Measurements from ENCODE around the gene ETV3L. TPM values are rescaled to one million over a fixed set of nuclear protein-coding genes. Genes with fewer than 3 reads are reported as not detected.

ETV3L gene
- total RNA-seq, 1 donor = not detected

GRCh38 chr1:157047062-157047410 is 52.6 kb downstream of the ETV3L start:
- Histone ChIP-seq H3K79me2 (ENCODE audit: insufficient read depth, low read length) (peaks cover 26% of the 10 kb centered on the region), H3K27ac (ENCODE audit: low read depth, low read length) (no peak overlapping the region), H3K27me3 (ENCODE audit: insufficient read depth, low read length) (peaks cover 21% of the 10 kb centered on the region), H3K36me3 (ENCODE audit: insufficient read depth, low read length) (no peaks in the 10 kb centered on the region), H4K20me1 (ENCODE audit: insufficient read depth, low read length) (peaks cover 20% of the 10 kb centered on the region), H2AFZ (ENCODE audit: low read length) (no peak overlapping the region), H3K4me2 (ENCODE audit: insufficient read depth, low read length) (no peak overlapping the region), H3K4me3 (ENCODE audit: insufficient read depth, low read length) (no peak overlapping the region), H3K9me3 (ENCODE audit: low read depth, low read length) (no peaks in the 10 kb centered on the region), H3K4me1 (ENCODE audit: insufficient read depth, low read length) (peaks cover 23% of the 10 kb centered on the region)
- DNase-seq (ENCODE audit: insufficient read length, low spot score, missing footprints) = no peak
- TF ChIP-seq, protein P1, sequence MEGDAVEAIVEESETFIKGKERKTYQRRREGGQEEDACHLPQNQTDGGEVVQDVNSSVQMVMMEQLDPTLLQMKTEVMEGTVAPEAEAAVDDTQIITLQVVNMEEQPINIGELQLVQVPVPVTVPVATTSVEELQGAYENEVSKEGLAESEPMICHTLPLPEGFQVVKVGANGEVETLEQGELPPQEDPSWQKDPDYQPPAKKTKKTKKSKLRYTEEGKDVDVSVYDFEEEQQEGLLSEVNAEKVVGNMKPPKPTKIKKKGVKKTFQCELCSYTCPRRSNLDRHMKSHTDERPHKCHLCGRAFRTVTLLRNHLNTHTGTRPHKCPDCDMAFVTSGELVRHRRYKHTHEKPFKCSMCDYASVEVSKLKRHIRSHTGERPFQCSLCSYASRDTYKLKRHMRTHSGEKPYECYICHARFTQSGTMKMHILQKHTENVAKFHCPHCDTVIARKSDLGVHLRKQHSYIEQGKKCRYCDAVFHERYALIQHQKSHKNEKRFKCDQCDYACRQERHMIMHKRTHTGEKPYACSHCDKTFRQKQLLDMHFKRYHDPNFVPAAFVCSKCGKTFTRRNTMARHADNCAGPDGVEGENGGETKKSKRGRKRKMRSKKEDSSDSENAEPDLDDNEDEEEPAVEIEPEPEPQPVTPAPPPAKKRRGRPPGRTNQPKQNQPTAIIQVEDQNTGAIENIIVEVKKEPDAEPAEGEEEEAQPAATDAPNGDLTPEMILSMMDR (IDR thresholded peaks at IDR 0.05; ENCODE audit: extremely low read depth, low read depth, low read length) = no peak

DNA sequence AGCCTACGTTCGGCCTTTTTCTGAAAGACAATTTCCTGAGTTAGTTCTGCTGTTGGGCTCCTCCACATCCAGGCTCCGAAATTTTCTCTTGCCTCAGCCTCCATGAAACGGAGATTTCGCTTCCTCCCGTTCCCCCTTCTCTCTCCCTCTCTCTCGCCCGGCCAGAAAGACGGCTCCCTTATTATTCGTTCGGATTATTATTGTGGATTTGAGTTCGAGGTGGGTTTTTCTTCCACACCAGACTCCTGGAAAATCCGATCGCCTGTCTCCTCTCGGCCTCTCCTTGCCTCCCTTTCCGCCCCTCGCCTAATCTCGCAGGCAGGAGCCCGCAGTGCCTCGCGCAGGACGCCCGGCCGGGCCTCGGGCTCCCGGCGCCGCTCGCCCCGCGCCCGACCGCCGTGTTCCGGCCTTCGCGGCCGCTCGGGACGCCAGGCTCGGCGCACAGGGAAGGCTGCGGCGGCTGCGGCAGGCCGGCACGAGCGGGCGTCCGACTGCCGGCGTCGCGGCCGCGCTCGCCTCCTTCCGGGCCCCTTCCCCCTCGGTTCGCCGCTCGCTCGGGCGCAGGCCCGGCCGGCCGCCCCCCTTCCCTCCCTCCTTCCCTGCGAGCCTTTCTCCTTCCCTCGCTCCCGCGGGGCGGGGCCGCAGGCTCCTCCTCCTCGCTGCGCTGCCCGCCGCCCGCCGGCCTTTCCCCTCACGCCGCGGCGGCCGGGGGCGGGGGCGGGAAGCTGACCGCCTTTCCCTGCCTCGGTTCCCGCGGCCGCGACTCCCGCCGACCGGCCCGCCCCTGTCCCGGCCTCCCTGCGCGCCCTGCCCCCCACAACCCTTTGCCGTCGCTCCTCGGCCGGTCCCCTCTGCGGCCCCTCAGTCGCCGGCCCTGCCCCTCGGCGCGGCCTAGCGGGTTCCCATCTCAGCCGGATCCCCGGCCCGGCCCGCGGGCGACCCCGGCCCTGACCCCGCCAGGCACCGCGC is 54.1 kb downstream of the ETV3L start, which contains the start of gene ARHGEF11:
Gene ARHGEF11, minus strand, starts transcription at position 493 of the 969 bp plus-strand sequence. CDS start 1,412 bp downstream, outside the sequence.
- peak; percentile 99 for DNase-seq (ENCODE audit: insufficient read length, low spot score, missing footprints)
- Histone ChIP-seq H3K27ac (ENCODE audit: low read depth, low read length) (peak within 1 kb of the TSS; percentile 75), H2AFZ (ENCODE audit: low read length) (peak within 1 kb of the TSS; percentile 94), H3K9me3 (ENCODE audit: low read depth, low read length) (no peaks in the 10 kb centered on the region), H3K79me2 (ENCODE audit: insufficient read depth, low read length) (peaks cover 38% of the 10 kb centered on the region), H3K4me3 (ENCODE audit: insufficient read depth, low read length) (peak within 1 kb of the TSS; percentile 87), H3K36me3 (ENCODE audit: insufficient read depth, low read length) (no peaks in the 10 kb centered on the region), H3K4me1 (ENCODE audit: insufficient read depth, low read length) (peaks cover 23% of the 10 kb centered on the region), H4K20me1 (ENCODE audit: insufficient read depth, low read length) (peaks cover 33% of the 10 kb centered on the region), H3K4me2 (ENCODE audit: insufficient read depth, low read length) (peak within 1 kb of the TSS; percentile 89), H3K27me3 (ENCODE audit: insufficient read depth, low read length) (peaks cover 7% of the 10 kb centered on the region)
- TF ChIP-seq, protein P1 (IDR thresholded peaks at IDR 0.05; ENCODE audit: extremely low read depth, low read depth, low read length) = no peak

DNA sequence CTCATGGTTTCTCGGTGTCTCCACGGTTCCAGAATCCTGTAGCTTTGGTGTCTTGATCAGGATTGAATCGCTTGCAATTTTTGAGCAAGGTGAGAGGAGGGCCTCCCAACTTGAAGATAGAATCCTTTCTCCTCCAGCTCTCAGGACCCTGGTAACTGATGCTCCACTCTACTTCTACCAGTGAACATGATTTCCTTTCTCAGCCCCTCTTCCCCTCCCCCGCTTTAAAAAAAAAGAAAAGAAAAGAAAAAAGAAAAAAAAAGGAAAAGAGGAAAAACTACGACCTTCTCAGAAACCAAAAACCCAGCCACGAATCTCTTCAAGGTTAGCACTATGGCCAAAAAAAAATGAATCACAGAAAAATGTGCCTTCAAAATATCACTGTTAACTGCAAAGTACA is 55.3 kb downstream of the ETV3L start:
- H2AFZ ChIP-seq (ENCODE audit: low read length) = no peak overlapping the region
- peak overlapping the region; percentile 89 for H3K4me2 ChIP-seq (ENCODE audit: insufficient read depth, low read length)
- peaks cover 37% of the 10 kb centered on the region for H4K20me1 ChIP-seq (ENCODE audit: insufficient read depth, low read length)
- peak overlapping the region; percentile 87 for H3K4me3 ChIP-seq (ENCODE audit: insufficient read depth, low read length)
- H3K9me3 ChIP-seq (ENCODE audit: low read depth, low read length) = no peaks in the 10 kb centered on the region
- no peaks in the 10 kb centered on the region for H3K36me3 ChIP-seq (ENCODE audit: insufficient read depth, low read length)
- peaks cover 23% of the 10 kb centered on the region for H3K4me1 ChIP-seq (ENCODE audit: insufficient read depth, low read length)
- no peaks in the 10 kb centered on the region for H3K27me3 ChIP-seq (ENCODE audit: insufficient read depth, low read length)
- H3K79me2 ChIP-seq (ENCODE audit: insufficient read depth, low read length) = peaks cover 50% of the 10 kb centered on the region
- TF ChIP-seq, protein P1 (IDR thresholded peaks at IDR 0.05; ENCODE audit: extremely low read depth, low read depth, low read length) = no peak
- H3K27ac ChIP-seq (ENCODE audit: low read depth, low read length) = peak overlapping the region; percentile 75
- DNase-seq (ENCODE audit: insufficient read length, low spot score, missing footprints) = peak; percentile 82

DNA sequence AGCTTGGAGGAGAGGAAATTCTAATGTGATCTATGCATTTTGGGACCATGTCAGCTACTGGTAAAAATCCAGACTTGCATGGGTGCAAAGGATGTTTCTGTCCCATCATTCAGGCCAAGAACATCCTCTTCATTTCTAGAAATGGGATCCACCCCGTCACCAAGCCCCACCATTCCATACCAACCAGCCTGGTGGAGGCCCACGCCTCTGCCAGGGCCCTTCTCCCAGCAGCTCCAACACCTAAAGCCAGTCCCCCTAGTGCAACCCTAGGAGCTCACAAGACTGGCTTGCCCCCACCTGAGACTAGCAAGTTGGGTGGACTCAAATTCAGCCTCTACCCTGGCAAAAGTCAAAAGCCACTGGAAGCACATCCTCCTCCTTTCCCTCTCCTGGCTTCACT is 55.9 kb downstream of the ETV3L start:
- H3K9me3 ChIP-seq (ENCODE audit: low read depth, low read length) = no peaks in the 10 kb centered on the region
- DNase-seq (ENCODE audit: insufficient read length, low spot score, missing footprints) = no peak
- TF ChIP-seq, protein P1 (IDR thresholded peaks at IDR 0.05; ENCODE audit: extremely low read depth, low read depth, low read length) = no peak
- H3K4me3 ChIP-seq (ENCODE audit: insufficient read depth, low read length) = peak overlapping the region; percentile 87
- H2AFZ ChIP-seq (ENCODE audit: low read length) = no peak overlapping the region
- peaks cover 23% of the 10 kb centered on the region for H3K4me1 ChIP-seq (ENCODE audit: insufficient read depth, low read length)
- H3K79me2 ChIP-seq (ENCODE audit: insufficient read depth, low read length) = peaks cover 56% of the 10 kb centered on the region
- no peaks in the 10 kb centered on the region for H3K27me3 ChIP-seq (ENCODE audit: insufficient read depth, low read length)
- no peaks in the 10 kb centered on the region for H3K36me3 ChIP-seq (ENCODE audit: insufficient read depth, low read length)
- peak overlapping the region; percentile 89 for H3K4me2 ChIP-seq (ENCODE audit: insufficient read depth, low read length)
- H4K20me1 ChIP-seq (ENCODE audit: insufficient read depth, low read length) = peaks cover 37% of the 10 kb centered on the region
- no peak overlapping the region for H3K27ac ChIP-seq (ENCODE audit: low read depth, low read length)

Data from osteoblast (primary cell).